GM18951 (cell line): ENCODE measurements around the gene PHAF1.

Experiments used
- POLR2A ChIP-seq: IDR thresholded peaks from 4 replicates; pipeline ENCODE4 v1.6.1; 2011; ENCODE audit warnings: mild to moderate bottlenecking; ENCODE audit not compliant: insufficient read length, insufficient read depth; ENCODE audit errors: extremely low read depth
- in situ Hi-C: fragments of 300-500 bp; cut with MboI; formaldehyde crosslinking; loops from one replicate; pipeline ENCODE4 v1.12.0; 2022; ENCODE audit warnings: low sequenced_read_pairs, mixed read lengths, inconsistent platforms; ENCODE audit not compliant: unreplicated experiment

PHAF1 gene

GRCh38 chr16:67176662-67177061 lies 66.9 kb downstream of the PHAF1 start:
- TF ChIP-seq POLR2A: no peak
- in situ Hi-C loops: no loop called here

DNA sequence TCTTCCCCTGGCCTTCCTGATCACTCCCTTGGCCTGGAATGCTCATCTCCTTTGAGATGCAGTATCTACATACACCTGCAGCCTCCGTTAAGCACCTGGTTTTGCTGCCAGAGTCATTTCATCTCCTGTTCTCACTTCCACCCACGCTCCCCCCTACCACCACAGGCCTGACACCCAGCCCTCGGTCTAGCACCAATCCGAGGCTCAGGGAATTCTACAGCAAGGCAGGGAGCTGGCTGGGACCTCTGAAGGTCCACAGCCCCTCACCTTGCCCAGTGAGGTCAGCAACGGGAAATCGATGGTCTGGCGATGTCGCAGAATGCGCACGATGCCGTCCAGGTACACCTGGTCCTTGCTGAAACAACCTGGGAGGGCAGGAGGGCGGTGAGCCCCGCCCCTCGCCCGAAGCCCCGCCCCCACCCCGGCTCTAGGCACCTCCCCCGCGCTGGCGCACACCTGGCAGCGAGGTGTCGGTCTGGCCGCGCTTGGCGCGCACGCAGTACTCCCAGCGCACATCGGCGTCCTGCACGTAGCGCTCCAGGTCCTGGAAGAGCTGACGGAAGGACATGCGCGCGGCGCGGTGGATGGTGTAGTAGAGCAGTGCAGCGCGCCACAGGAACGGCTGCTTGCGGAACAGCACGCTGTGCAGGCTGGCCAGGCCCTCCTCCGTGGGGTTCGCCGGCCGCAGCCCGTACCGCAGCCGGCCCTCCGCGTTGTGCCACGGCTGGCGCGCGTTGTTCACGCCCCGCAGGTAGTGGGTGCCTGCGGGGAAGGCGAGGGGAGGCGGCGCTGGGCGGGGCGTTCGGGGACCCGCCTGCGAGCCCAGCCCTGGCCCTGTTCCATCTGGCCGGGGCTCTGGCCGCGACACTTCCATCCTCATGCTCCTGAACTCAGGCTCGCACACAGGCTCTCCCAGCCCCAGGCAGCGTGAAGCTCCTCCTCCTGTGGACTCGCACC lies 68.3 kb downstream of the PHAF1 start:
- in situ Hi-C loops: no loop called here
- no peak for TF ChIP-seq POLR2A

DNA sequence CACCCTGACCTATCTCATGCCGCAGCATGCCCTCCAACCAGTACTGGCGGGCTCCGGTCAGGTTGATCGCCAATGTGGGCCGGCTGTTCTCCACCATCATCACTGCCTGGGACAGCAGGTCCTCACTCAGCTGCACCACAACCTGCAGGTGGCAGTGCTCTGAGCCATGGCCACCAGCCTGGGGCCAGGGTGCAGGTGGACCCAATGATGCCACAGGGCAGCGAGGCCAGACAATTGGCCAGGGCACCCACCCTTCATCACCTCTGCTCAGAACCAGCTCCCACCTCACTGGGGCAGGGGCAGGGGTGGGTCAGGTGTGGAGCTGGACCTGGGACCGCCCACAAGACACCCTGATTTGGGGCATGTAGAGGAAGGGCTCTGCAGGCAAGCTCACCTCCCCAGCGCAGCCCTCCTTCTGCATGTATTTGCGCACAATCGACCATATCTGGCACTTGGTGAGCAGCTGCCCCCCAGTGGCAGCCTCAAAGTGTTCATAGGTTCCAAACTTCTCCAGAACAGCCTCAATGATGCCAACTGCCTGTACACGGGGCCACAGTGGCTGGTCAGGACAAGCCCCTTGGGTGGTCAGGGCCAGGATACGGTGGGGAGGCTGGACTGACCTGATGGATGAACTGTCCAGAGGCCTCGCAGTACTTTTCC lies 69.8 kb downstream of the PHAF1 start:
- in situ Hi-C loops: no loop called here

DNA sequence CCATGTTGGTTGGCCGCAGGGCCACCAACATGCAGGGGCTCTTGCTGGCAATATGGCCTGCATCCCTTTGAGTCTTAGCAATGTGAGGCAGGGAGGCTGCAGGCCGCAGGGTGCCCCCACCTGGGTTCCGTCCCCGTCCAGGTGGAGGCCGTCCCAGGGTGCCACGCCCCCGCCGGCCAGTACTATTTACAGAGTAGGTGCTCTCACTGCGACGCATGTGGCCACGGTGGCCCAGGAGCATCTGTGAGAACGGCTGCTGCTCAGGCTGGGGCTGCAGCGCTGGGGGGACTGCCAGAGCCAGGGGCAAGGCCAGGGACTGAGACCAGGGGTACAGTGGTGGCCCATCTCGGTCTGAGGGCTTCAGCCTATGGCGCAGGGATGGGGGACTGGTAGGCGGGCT lies 70.4 kb downstream of the PHAF1 start:
- TF ChIP-seq POLR2A: no peak
- in situ Hi-C loops: no loop called here

More for the DNA sequence above, 69.8 kb downstream of the PHAF1 start:
- no peak for TF ChIP-seq POLR2A

DNA sequence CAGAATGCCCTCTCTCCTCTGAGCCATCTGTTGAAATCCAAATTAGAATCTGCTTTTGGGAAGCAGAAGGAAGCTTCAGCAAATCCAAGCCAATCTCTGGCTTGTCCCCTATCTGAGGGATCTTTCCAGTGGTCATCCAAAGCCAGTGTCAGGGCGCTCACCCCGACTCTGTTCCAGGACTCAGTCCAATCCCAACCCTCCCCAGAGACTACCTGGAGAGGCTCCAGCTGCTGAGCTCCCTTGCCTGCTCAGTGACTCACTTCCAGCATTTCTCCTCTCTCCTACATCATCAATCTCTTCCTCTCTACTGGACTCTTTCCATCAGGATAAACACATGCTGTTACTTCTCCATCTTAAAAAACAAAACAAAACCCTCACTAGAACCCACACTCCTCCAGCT lies 71.6 kb downstream of the PHAF1 start:
- TF ChIP-seq POLR2A: no peak

GRCh38 chr16:67182288-67182687 lies 72.5 kb downstream of the PHAF1 start:
- in situ Hi-C loops: no loop called here
- TF ChIP-seq POLR2A: no peak

More for the DNA sequence above, 71.6 kb downstream of the PHAF1 start:
- in situ Hi-C loops: no loop called here

DNA sequence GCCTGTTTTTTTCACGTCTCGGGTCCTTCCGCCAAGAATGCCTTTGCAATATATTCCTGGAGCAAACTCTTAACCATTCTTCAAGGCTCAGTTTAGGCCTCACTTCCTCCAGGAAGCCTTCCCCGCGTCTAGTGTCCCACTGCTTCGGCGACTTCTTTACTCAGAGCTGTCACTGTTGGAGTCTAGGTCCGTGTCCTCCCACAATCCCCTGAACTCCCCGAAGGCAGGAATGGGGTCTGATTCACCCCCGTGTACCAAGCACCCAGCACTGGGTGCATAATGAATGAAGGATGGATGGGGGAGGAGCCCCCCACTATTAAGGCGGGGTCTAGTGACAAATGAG lies 73.5 kb downstream of the PHAF1 start:
- peak; percentile 28 for TF ChIP-seq POLR2A
- in situ Hi-C loops: no loop called here

DNA sequence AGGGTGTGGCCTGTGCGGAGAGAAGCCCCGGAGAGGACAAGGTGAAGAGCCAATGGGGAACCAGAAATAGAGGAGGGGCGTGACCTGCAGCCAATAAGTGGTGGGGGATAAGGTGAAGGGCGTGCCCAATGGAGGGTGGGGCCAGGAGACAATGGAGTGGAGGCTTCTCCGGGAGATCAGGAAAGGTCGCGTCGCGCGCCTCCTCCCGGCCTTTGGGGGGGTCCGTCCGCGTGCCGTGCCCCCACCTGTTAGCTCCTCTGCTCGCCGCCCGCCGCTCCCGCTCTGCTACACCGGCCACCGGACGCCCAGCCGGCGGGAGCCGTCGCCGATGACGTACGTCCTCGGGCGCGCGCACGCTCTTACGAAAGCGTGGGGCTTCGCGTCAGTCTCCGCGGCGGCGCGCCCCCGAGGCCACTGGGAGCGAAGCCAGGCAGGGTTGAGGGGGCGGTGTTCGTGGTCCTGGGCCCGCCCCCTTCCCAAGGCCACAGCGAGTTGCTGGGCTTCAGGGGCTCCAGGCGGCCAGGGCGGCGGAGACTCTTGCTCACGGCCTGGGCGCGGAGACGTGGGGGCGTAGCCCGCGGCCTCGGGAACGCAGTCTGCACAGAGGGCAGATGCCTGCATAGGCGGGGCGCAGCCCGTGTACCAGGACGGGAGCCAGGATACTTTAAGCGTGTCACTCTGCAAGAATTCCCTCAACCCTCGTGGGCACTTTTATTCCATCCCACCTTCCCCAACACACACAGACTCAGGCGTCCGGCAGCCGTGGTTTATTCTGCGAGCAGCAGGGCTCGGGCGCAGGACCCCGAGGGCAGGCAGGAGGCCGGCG lies 74.1 kb downstream of the PHAF1 start, which contains the start of gene MATCAP1:
Gene MATCAP1 (minus strand): TSS at position 337 of the 826 bp plus-strand sequence. CDS start 3,353 bp downstream, outside the sequence.
- TF ChIP-seq POLR2A: peak; percentile 61
- in situ Hi-C loops: no loop called here

- TF ChIP-seq POLR2A: no peak
- in situ Hi-C loops: no loop called here
Observed at GRCh38 chr16:67184453-67184994, 74.8 kb downstream of the PHAF1 start.

GRCh38 chr16:67184995-67185650 lies 75.4 kb downstream of the PHAF1 start:
- TF ChIP-seq POLR2A: no peak
- in situ Hi-C loops: no loop called here

GRCh38 chr16:67185651-67186134 lies 76.0 kb downstream of the PHAF1 start:
- in situ Hi-C loops: no loop called here

DNA sequence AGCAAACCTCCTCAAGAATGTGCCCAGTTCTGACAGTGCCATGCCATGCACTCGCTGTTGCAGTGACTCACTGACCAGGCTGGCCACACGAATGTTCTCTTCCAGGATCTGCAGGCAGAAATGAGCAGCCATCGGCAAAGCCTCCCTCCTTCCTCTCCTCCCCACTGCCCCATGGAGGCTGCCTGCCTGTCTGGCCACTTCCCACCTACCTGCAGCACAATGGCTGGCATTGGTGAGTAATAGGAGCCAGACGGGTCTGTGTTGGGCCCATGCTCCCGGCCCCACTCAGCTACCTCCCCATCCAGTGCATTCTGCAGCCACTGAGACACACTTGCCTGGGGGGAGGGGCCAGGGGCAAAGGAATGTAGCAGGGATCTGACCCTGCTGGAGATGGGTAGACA lies 76.8 kb downstream of the PHAF1 start:
- TF ChIP-seq POLR2A: no peak
- in situ Hi-C loops: no loop called here

More at GRCh38 chr16:67185651-67186134, 76.0 kb downstream of the PHAF1 start:
- TF ChIP-seq POLR2A: no peak

- in situ Hi-C loops: no loop called here
- no peak for TF ChIP-seq POLR2A
Observed at GRCh38 chr16:67187175-67187890, 77.6 kb downstream of the PHAF1 start.
